ENCODE measurements around the gene TRPM2. TPM values are rescaled to one million over a fixed set of nuclear protein-coding genes. Genes with fewer than 3 reads are reported as not detected.

The TRPM2 gene
- total and polyA plus RNA-seq, 2 of the 13 experiments (the other 11 are each of a cell fraction or from before 2014, with no cell fraction given), result 0.07 to 0.20 TPM

- TF ChIP-seq ZNF503 (CRISPR knock-in tag; IDR thresholded peaks at IDR 0.05), result peak; percentile 60
- peak; percentile 85 for TF ChIP-seq BCL3 (CRISPR knock-in tag; IDR thresholded peaks at IDR 0.05)
- TF ChIP-seq HMGA1 (CRISPR knock-in tag; conservative IDR thresholded peaks at IDR 0.05), result no peak
- peak; percentile 70; the same call in 1 of the 2 replicates for TF ChIP-seq EED (CRISPR knock-in tag; IDR thresholded peaks at IDR 0.05)
- TF ChIP-seq FOXJ3 (CRISPR knock-in tag; IDR thresholded peaks at IDR 0.05; ENCODE audit: borderline replicate concordance), result 0 out of 2 replicates have a peak, but pooled peaks have one; percentile 17
- 0 out of 2 replicates have a peak, but pooled peaks have one; percentile 56 for TF ChIP-seq MAZ (IDR thresholded peaks at IDR 0.05; ENCODE audit: borderline replicate concordance, low read depth, low read length)
- peak; percentile 92 for TF ChIP-seq MAZ (CRISPR knock-in tag; IDR thresholded peaks at IDR 0.05; ENCODE audit: low read depth)
- 0 out of 2 replicates have a peak, but pooled peaks have one; percentile 63 for TF ChIP-seq PAX8 (CRISPR knock-in tag; IDR thresholded peaks at IDR 0.05; ENCODE audit: borderline replicate concordance)
- peak; percentile 84; the same call in 1 of the 2 replicates for TF ChIP-seq ZNF251 (CRISPR knock-in tag; IDR thresholded peaks at IDR 0.05)
- TF ChIP-seq ZNF747 (CRISPR knock-in tag; IDR thresholded peaks at IDR 0.05; ENCODE audit: borderline replicate concordance), result no peak
- TF ChIP-seq ZNF17 (CRISPR knock-in tag; IDR thresholded peaks at IDR 0.05), result no peak
- no peak for TF ChIP-seq PPARG (CRISPR knock-in tag; conservative IDR thresholded peaks at IDR 0.05)
- no peak for TF ChIP-seq TBL1XR1 (IDR thresholded peaks at IDR 0.05; ENCODE audit: borderline replicate concordance, low read length, partially characterized antibody)
- TF ChIP-seq KDM5A (IDR thresholded peaks at IDR 0.05; ENCODE audit: borderline replicate concordance, low read length), result peak; percentile 96
- TF ChIP-seq RORA (CRISPR knock-in tag; IDR thresholded peaks at IDR 0.05), result no peak
- no peak for TF ChIP-seq LRRFIP1 (CRISPR knock-in tag; conservative IDR thresholded peaks at IDR 0.05)
- peak; percentile 98; the same call in 1 of the 2 replicates for TF ChIP-seq SIN3A (IDR thresholded peaks at IDR 0.05; ENCODE audit: borderline replicate concordance, low read depth, low read length)
- TF ChIP-seq ZNF564 (CRISPR knock-in tag; IDR thresholded peaks at IDR 0.05), result no peak
- TF ChIP-seq ZXDC (CRISPR knock-in tag; IDR thresholded peaks at IDR 0.05), result no peak
Measured at GRCh38 chr21:44338971-44339910, 14.2 kb upstream of the TRPM2 start, which contains the start of gene CFAP410 (continued).

Data from HepG2 (cell line).